A549 (cell line): ENCODE data around the gene OGFR. TPM values are rescaled to one million over a fixed set of nuclear protein-coding genes. Genes with fewer than 3 reads are reported as not detected.
A peak's percentile ranks its signal among the peaks of the same experiment; 100 is the strongest.

Experiments used
- ATAC-seq, 2 experiments: fragments of 200-7000 bp in 1 of 2; fragments of >200 bp in 1 of 2; cut with Nextera tagmentation in 1 of 2; cut with Tn5 transposase in 1 of 2; 3 replicates each; pipeline versions ENCODE4 v1.8.0 to v1.9.1; 2018 to 2020; ENCODE audit warnings: mild to moderate bottlenecking in 1 of 2, moderate library complexity in 1 of 2
- CTCF ChIA-PET: fragments of 300-600 bp; sonication (Branson Sonifier 250); formaldehyde crosslinking; extraction: SDS; loops from one replicate; lab custom pipeline; 2021; ENCODE audit warnings: antibody characterized with exemption, inconsistent platforms; lab: Yijun Ruan, JAX
- POLR2A ChIA-PET: fragments of 350-600 bp; formaldehyde crosslinking; extraction: SDS; loops from one replicate; lab custom pipeline; 2021; ENCODE audit warnings: antibody characterized with exemption, inconsistent platforms; lab: Yijun Ruan, JAX
- DNase-seq, 2 experiments: peaks; one replicate each; pipeline versions ENCODE4 v3.0.0 to v3.0.0-alpha.2; 2011 to 2016; ENCODE audit warnings: low read depth in 1 of 2, low spot score in 1 of 2
- FAIRE-seq: peaks from 2 replicates; lab custom pipeline; 2011; peaks lifted over from hg19 to GRCh38; lab: Jason Lieb, UNC
- H3K27ac ChIP-seq, 2 experiments: fragments of >200 bp; sonication (Bioruptor Twin); formaldehyde crosslinking; 3 replicates each; pipeline ENCODE4 v1.5.1; 2016 to 2017
- H3K4me1 ChIP-seq: fragments of >200 bp; sonication (Bioruptor Twin); formaldehyde crosslinking; 3 replicates; pipeline ENCODE4 v1.6.1; 2016
- H3K4me2 ChIP-seq: fragments of >200 bp; sonication (Bioruptor Twin); formaldehyde crosslinking; 3 replicates; pipeline ENCODE4 v1.6.1; 2016
- H3K4me3 ChIP-seq: fragments of >200 bp; sonication (Bioruptor Twin); formaldehyde crosslinking; 3 replicates; pipeline ENCODE4 v1.5.1; 2016
- H3K9me3 ChIP-seq: fragments of >200 bp; sonication (Bioruptor Twin); formaldehyde crosslinking; 3 replicates; pipeline ENCODE4 v1.6.1; 2016
- E2F6 ChIP-seq: IDR thresholded peaks from 2 replicates; pipeline ENCODE4 v1.6.1; 2012; ENCODE audit warnings: low read depth, borderline replicate concordance
- HDAC2 ChIP-seq: fragments of 200-600 bp; sonication (generic); IDR thresholded peaks from 2 replicates; pipeline ENCODE4 v1.6.1; 2016
- JUN ChIP-seq, 2 experiments: fragments of >200 bp; sonication (Bioruptor Twin); formaldehyde crosslinking; IDR thresholded peaks; 2 replicates in 1 of 2; 3 replicates in 1 of 2; pipeline ENCODE4 v1.6.1; 2016 to 2017
- KDM5A ChIP-seq: fragments of 200-600 bp; sonication (generic); IDR thresholded peaks from 2 replicates; pipeline ENCODE4 v1.6.1; 2016; ENCODE audit warnings: antibody characterized with exemption, mild to moderate bottlenecking
- NFE2L2 ChIP-seq: fragments of 150-350 bp; conservative IDR thresholded peaks from 2 replicates; pipeline ENCODE4 v1.6.1; 2014; ENCODE audit warnings: low read length
- PBX3 ChIP-seq: IDR thresholded peaks from 2 replicates; pipeline ENCODE4 v1.6.1; 2012
- PHF8 ChIP-seq: fragments of 200-600 bp; sonication (generic); IDR thresholded peaks from 2 replicates; pipeline ENCODE4 v1.6.1; 2016; ENCODE audit warnings: low read depth, mild to moderate bottlenecking, antibody characterized with exemption, moderate library complexity, borderline replicate concordance
- POLR2A ChIP-seq: IDR thresholded peaks from 2 replicates; pipeline ENCODE4 v1.6.1; 2012; ENCODE audit warnings: mild to moderate bottlenecking, low read length
- RFX5 ChIP-seq: fragments of 450-650 bp; IDR thresholded peaks from 2 replicates; pipeline ENCODE4 v1.7.1; 2014; ENCODE audit warnings: antibody characterized with exemption, mild to moderate bottlenecking, moderate library complexity
- RNF2 ChIP-seq: fragments of 200-600 bp; sonication (generic); IDR thresholded peaks from 2 replicates; pipeline ENCODE4 v1.6.1; 2016; ENCODE audit warnings: low read depth, mild to moderate bottlenecking, antibody characterized with exemption, moderate library complexity, borderline replicate concordance
- ZSCAN20 ChIP-seq: fragments of 250-450 bp; sonication (Bioruptor Pico); IDR thresholded peaks from 2 replicates; pipeline ENCODE4 v1.8.0; 2022; ENCODE audit warnings: mild to moderate bottlenecking, moderate library complexity
- WGBS: methylation state at CpG from one replicate; pipeline ENCODE4 v1.1.6; 2017; ENCODE audit errors: missing lambda C conversion rate; 5-methylcytosine and 5-hydroxymethylcytosine counted together
- polyA plus RNA-seq, 4 experiments: library from polyadenylated mRNA; depleted of rRNA in 3 of 4; stranded (reverse); fragments of >200 nt; fragmentation: RNase III in 1 of 4; extraction: RNeasy Plus Mini Kit Qiagen cat#74134 plus additional on column Dnase treatment in 1 of 4; gene quantifications; 2 replicates in 3 of 4; 3 replicates in 1 of 4; pipeline ENCODE4 v1.2.3, GENCODE V29; 2011 to 2017
- TF ChIP-seq, protein P1 (sequence below): IDR thresholded peaks from 2 replicates; pipeline ENCODE4 v1.6.1; 2012
- TF ChIP-seq, protein P2 (sequence below): fragments of 450-650 bp; IDR thresholded peaks from 2 replicates; pipeline ENCODE4 v1.6.1; 2014; ENCODE audit warnings: antibody characterized with exemption

Gene OGFR
- polyA plus RNA-seq, 2 of the 4 experiments (the other 2 are of a cell fraction): 15.9 to 35.6 TPM

- Histone ChIP-seq H3K4me3 (peak overlapping the region; percentile 64), H3K9me3 (no peaks in the 10 kb centered on the region), H3K4me2 (peak overlapping the region; percentile 88), H3K4me1 (peaks cover 29% of the 10 kb centered on the region), H3K27ac (peak overlapping the region; percentile 92 to 100)
- ATAC-seq: peak; percentile 65 to 83
- no peak for FAIRE-seq
- WGBS: 0% methylated on average over 15 of the region's 69 CpGs
- TF ChIP-seq PBX3 (peak; percentile 88), POLR2A (peak; percentile 67), PHF8 (peak; percentile 68; the same call in 1 of the 2 replicates), HDAC2 (no peak), NFE2L2 (no peak), E2F6 (0 out of 2 replicates have a peak, but pooled peaks have one; percentile 24)
- DNase-seq: peak; percentile 93 to 97
- POLR2A ChIA-PET: interaction anchor here (0.6 to 1.7 kb wide), 13 partner anchors 8 to 607 kb away, joined by 3 to 16 read pairs (median 3); partner anchors contain the start of gene SLCO4A1
- CTCF ChIA-PET: interaction anchor here (0.6 to 10.3 kb wide), 6 partner anchors 14 to 313 kb away, joined by 3 to 311 read pairs (median 9); partner anchors contain the start of gene NTSR1
These were observed 10.5 kb upstream of the OGFR start for GRCh38 chr20:62794007-62794724.

DNA sequence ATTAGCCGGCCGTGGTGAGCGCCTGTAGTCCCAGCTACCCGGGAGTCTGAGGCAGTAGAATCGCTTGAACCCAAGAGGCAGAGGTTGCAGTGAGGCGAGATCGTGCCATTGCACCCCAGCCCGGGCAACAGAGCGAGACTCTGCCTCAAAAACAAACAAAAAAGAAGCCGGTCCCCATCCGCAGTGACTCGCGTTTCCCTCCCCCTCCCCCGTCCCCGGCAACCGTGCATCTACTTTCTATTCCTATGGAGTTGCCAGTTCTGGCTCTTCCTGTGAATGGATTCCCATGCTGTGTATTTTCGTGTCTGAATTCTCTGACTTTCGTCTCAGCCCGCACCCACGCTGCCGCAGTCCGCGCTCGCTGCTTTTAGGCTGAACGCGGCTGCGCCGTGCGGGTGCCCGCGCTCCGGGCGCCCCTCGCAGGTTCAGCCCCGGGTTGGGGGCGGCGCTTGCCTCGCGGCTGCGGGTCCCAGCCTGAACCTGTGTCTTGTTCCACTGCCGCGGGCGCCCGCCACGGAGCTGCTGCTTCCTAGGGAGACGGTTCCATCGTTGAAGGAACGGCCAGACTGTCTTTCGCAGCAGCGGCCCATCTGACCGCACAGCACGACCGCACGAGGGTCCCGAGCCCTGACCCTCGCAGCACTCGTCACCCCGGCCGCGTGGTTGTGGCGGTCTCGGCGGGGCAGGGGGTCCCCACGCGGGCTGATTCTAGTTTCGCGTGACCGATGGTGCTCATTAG lies 9.4 kb upstream of the OGFR start:
- H3K9me3 ChIP-seq: no peaks in the 10 kb centered on the region
- FAIRE-seq: no peak
- WGBS: 2% methylated on average over 62 of the region's 68 CpGs
- H3K4me2 ChIP-seq: peak overlapping the region; percentile 88
- peak; percentile 20 to 47 for ATAC-seq
- DNase-seq: peak; percentile 59 to 71
- H3K4me3 ChIP-seq: peak overlapping the region; percentile 64
- POLR2A ChIA-PET: interaction anchor here (0.6 to 1.7 kb wide), 6 partner anchors 27 to 608 kb away, joined by 3 to 16 read pairs (median 6); partner anchors contain the start of gene SLCO4A1
- TF ChIP-seq RNF2 (peak; percentile 80; the same call in 1 of the 2 replicates), ZSCAN20 (CRISPR knock-in tag) (no peak), RFX5 (no peak), E2F6 (peak; percentile 85; the same call in 1 of the 2 replicates), POLR2A (peak; percentile 43)
- TF ChIP-seq, protein P1, sequence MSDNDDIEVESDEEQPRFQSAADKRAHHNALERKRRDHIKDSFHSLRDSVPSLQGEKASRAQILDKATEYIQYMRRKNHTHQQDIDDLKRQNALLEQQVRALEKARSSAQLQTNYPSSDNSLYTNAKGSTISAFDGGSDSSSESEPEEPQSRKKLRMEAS: peak; percentile 79
- H3K4me1 ChIP-seq: peaks cover 29% of the 10 kb centered on the region
- CTCF ChIA-PET: interaction anchor here (2.1 to 10.3 kb wide), 2 partner anchors 13 to 91 kb away, joined by 12 to 250 read pairs; partner anchors contain the start of gene NTSR1
- peak overlapping the region; percentile 92 to 100 for H3K27ac ChIP-seq

DNA sequence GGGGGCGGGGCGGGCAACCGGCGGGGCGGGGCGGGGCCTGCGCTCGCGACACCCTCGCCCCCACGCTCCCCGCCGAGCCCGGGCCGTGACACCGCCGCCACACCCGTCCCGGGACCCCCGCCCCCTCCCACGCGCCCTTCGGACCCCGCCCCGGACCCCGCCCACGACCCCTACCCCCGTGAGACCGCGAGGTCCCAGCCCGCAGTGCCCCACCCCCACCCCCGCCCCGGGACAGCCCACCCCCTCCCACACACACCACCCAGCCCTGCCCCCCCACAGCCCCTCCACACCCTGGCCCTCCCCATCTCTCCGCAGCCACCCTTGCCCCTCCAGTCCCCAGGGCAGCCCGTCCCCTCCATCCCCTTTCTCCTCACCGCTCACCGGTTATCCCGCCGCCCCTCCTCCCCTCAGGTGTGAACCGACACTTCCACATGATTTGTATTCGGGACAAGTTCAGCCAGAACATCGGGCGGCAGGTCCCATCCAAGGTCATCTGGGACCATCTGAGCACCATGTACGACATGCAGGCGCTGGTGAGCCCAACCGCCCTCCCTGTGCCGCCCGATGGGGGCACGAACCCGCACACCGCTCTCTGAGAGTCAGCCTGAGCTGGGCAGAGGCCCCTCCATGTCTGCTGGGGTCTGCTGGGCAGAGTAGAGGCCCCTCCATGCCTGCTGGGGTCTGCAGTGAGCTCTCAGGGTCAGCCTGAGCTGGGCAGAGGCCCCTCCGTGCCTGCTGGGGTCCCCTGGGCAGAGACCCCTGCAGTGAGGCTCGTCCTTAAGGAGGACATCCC lies 7.7 kb upstream of the OGFR start:
- FAIRE-seq: no peak
- H3K4me3 ChIP-seq: peak overlapping the region; percentile 64
- no peaks in the 10 kb centered on the region for H3K9me3 ChIP-seq
- peak overlapping the region; percentile 88 for H3K4me2 ChIP-seq
- H3K4me1 ChIP-seq: peaks cover 26% of the 10 kb centered on the region
- ChIA-PET POLR2A (interaction anchor here (0.6 to 1.0 kb wide), 2 partner anchors 19 to 74 kb away, joined by 3 to 5 read pairs; no protein-coding TSS in a partner anchor), CTCF (interaction anchor here (0.6 to 3.5 kb wide), 8 partner anchors 9 to 129 kb away, joined by 3 to 29 read pairs (median 4); no protein-coding TSS in a partner anchor)
- 45% methylated on average over 16 of the region's 53 CpGs for WGBS
- DNase-seq: no peak
- H3K27ac ChIP-seq: peak overlapping the region; percentile 92 to 100
- TF ChIP-seq, protein P2, sequence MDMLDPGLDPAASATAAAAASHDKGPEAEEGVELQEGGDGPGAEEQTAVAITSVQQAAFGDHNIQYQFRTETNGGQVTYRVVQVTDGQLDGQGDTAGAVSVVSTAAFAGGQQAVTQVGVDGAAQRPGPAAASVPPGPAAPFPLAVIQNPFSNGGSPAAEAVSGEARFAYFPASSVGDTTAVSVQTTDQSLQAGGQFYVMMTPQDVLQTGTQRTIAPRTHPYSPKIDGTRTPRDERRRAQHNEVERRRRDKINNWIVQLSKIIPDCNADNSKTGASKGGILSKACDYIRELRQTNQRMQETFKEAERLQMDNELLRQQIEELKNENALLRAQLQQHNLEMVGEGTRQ: no peak
- no peak for TF ChIP-seq JUN (IDR thresholded peaks at IDR 0.05)
- no peak for TF ChIP-seq KDM5A
- TF ChIP-seq, all 56 proteins: peak for 0
- no peak for ATAC-seq
